ENCODE measurements around the gene TMEM175. TPM values are rescaled to one million over a fixed set of nuclear protein-coding genes. Genes with fewer than 3 reads are reported as not detected.
A peak's percentile ranks its signal among the peaks of the same experiment; 100 is the strongest.

The TMEM175 gene
- 18.3 TPM for total RNA-seq

DNA sequence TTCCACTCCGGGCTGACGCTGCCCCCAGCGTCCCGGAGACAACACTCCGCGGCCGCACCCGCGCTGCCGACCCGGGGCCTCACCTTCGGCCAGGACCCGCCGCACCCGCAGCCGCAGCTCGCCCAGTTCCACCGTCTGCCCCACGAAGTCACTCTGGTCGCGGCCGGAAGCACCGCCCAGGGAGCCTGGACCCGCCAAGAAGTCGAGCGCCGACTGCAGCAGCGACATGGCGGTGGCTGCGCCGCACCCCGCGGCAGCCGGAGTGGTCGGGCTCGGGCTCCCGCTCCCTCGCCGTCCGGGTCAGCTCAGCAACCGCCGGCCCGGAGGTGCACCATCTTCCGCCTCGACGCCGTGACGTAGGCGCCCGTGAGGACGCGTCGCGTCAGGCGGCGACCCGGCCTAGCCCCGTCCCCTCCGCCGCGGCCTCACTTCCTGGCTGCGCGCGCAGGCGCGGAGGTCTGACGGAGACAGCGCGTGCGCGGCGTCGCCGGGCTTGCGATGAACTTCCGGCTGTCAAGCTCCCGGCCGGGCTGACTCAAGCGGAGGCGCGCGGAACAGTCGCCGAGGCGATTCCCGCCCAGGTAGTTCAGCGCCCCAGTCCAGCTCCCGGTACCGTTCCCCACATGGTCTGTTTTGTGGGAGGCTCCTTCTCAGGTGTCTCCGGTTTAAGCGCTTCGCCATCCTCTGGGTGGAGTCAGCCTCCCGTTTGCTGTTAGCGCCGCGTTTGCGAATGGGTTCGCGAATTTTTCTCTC, at the start of gene TMEM175, which contains the start of gene GAK:
TSS of gene TMEM175 (plus strand) at position 501 of the 753 bp plus-strand sequence. CDS start 15,280 bp downstream, outside the sequence.
TSS of gene GAK (minus strand) at position 357 of the 753 bp plus-strand sequence. CDS start at position 228, 129 bp downstream.
- Histone ChIP-seq H3K9ac (ENCODE audit: low read depth in 1 of 3, low read length in 3 of 3) (peak within 1 kb of the TSS; percentile 98 to 99 (median 99)), H3K4me3 (ENCODE audit: low read length in 3 of 3) (peak within 1 kb of the TSS; percentile 98 to 99 (median 99)), H3K36me3 (ENCODE audit: control insufficient read depth in 3 of 3, insufficient read depth in 3 of 3, low read length in 3 of 3) (no peaks in the 10 kb centered on the region), H3K9me3 (ENCODE audit: control insufficient read depth in 3 of 3, low read length in 3 of 3) (no peaks in the 10 kb centered on the region), H3K4me1 (ENCODE audit: control insufficient read depth in 3 of 3, insufficient read depth in 3 of 3, low read length in 3 of 3) (peaks cover 27 to 36% (median 28%) of the 10 kb centered on the region in 3 donors), H3K27me3 (ENCODE audit: control insufficient read depth in 3 of 3, insufficient read depth in 3 of 3, low read length in 3 of 3) (no peaks in the 10 kb centered on the region), H3K27ac (ENCODE audit: low read depth, low read length) (peak within 1 kb of the TSS; percentile 94)

DNA sequence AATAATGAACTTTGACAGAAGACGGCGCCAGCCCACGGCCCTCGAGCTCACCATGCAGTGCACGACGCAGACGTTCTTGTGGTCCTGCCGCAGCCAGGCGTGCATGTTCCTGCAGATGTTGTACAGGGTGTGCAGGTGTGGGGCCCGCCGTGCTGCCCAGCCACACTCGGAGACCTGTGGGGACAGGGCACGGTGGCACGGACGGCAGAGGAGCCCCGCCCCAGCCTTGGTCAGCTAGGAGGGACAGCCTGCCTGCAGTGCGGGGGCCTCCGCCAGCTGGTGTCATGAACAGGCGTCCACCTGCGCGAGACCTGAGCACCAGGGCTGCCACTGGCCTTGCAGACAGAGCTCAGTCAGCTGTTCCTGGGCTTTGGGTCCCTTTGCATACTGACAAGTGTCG, 49.6 kb upstream of the TMEM175 start:
- Histone ChIP-seq H3K4me3 (ENCODE audit: low read length in 3 of 3) (no peak overlapping the region), H3K36me3 (ENCODE audit: control insufficient read depth in 3 of 3, insufficient read depth in 3 of 3, low read length in 3 of 3) (peaks cover 63 to 74% (median 69%) of the 10 kb centered on the region in 3 donors), H3K27me3 (ENCODE audit: control insufficient read depth in 3 of 3, insufficient read depth in 3 of 3, low read length in 3 of 3) (no peaks in the 10 kb centered on the region), H3K4me1 (ENCODE audit: control insufficient read depth in 3 of 3, insufficient read depth in 3 of 3, low read length in 3 of 3) (peaks cover 0 to 2% (median 0%) of the 10 kb centered on the region in 3 donors), H3K27ac (ENCODE audit: low read depth, low read length) (no peak overlapping the region), H3K9me3 (ENCODE audit: control insufficient read depth in 3 of 3, low read length in 3 of 3) (no peaks in the 10 kb centered on the region), H3K9ac (ENCODE audit: low read depth in 1 of 3, low read length in 3 of 3) (no peak overlapping the region)

- no peaks in the 10 kb centered on the region for H3K9me3 ChIP-seq (ENCODE audit: control insufficient read depth in 3 of 3, low read length in 3 of 3)
- H3K9ac ChIP-seq (ENCODE audit: low read depth in 1 of 3, low read length in 3 of 3) = no peak overlapping the region
- peaks cover 63 to 80% (median 73%) of the 10 kb centered on the region in 3 donors for H3K36me3 ChIP-seq (ENCODE audit: control insufficient read depth in 3 of 3, insufficient read depth in 3 of 3, low read length in 3 of 3)
- H3K27ac ChIP-seq (ENCODE audit: low read depth, low read length) = no peak overlapping the region
- no peaks in the 10 kb centered on the region for H3K27me3 ChIP-seq (ENCODE audit: control insufficient read depth in 3 of 3, insufficient read depth in 3 of 3, low read length in 3 of 3)
- H3K4me1 ChIP-seq (ENCODE audit: control insufficient read depth in 3 of 3, insufficient read depth in 3 of 3, low read length in 3 of 3) = peaks cover 0 to 2% (median 0%) of the 10 kb centered on the region in 3 donors
- no peak overlapping the region for H3K4me3 ChIP-seq (ENCODE audit: low read length in 3 of 3)
Observed at GRCh38 chr4:883377-884095, 48.7 kb upstream of the TMEM175 start.

DNA sequence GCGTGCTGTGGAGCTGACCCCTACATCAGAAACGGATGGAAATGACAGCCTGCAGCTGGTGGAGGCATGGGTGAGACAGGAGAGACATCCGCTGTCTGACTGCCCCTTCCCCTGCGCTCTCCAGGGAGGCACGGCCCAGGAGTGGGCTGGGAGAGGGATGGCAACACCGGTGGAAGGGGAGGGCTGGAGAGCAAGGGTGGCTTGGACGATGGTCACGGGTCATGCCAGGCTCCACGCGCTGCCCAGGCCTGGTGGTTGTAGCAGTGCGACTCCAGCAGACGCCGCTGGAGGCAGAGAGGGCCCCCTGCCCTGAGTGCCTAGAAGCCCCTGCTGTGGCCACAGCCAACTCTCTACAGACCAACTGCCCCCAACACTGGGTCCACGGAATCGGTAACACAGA, 48.0 kb upstream of the TMEM175 start:
- H3K9me3 ChIP-seq (ENCODE audit: control insufficient read depth in 3 of 3, low read length in 3 of 3) = no peaks in the 10 kb centered on the region
- H3K27ac ChIP-seq (ENCODE audit: low read depth, low read length) = no peak overlapping the region
- peaks cover 0 to 2% (median 0%) of the 10 kb centered on the region in 3 donors for H3K4me1 ChIP-seq (ENCODE audit: control insufficient read depth in 3 of 3, insufficient read depth in 3 of 3, low read length in 3 of 3)
- no peak overlapping the region for H3K4me3 ChIP-seq (ENCODE audit: low read length in 3 of 3)
- no peaks in the 10 kb centered on the region for H3K27me3 ChIP-seq (ENCODE audit: control insufficient read depth in 3 of 3, insufficient read depth in 3 of 3, low read length in 3 of 3)
- peaks cover 64 to 75% (median 67%) of the 10 kb centered on the region in 3 donors for H3K36me3 ChIP-seq (ENCODE audit: control insufficient read depth in 3 of 3, insufficient read depth in 3 of 3, low read length in 3 of 3)
- no peak overlapping the region for H3K9ac ChIP-seq (ENCODE audit: low read depth in 1 of 3, low read length in 3 of 3)

- Histone ChIP-seq H3K27ac (ENCODE audit: low read depth, low read length) (no peak overlapping the region), H3K36me3 (ENCODE audit: control insufficient read depth in 3 of 3, insufficient read depth in 3 of 3, low read length in 3 of 3) (peaks cover 62 to 74% (median 66%) of the 10 kb centered on the region in 3 donors), H3K4me3 (ENCODE audit: low read length in 3 of 3) (no peak overlapping the region), H3K4me1 (ENCODE audit: control insufficient read depth in 3 of 3, insufficient read depth in 3 of 3, low read length in 3 of 3) (peaks cover 0 to 2% (median 0%) of the 10 kb centered on the region in 3 donors), H3K9ac (ENCODE audit: low read depth in 1 of 3, low read length in 3 of 3) (no peak overlapping the region), H3K27me3 (ENCODE audit: control insufficient read depth in 3 of 3, insufficient read depth in 3 of 3, low read length in 3 of 3) (no peaks in the 10 kb centered on the region), H3K9me3 (ENCODE audit: control insufficient read depth in 3 of 3, low read length in 3 of 3) (no peaks in the 10 kb centered on the region)
Observed at GRCh38 chr4:884896-885295, 47.4 kb upstream of the TMEM175 start.

GRCh38 chr4:885353-885752, 46.9 kb upstream of the TMEM175 start:
- H3K9me3 ChIP-seq (ENCODE audit: control insufficient read depth in 3 of 3, low read length in 3 of 3) = no peaks in the 10 kb centered on the region
- no peaks in the 10 kb centered on the region for H3K27me3 ChIP-seq (ENCODE audit: control insufficient read depth in 3 of 3, insufficient read depth in 3 of 3, low read length in 3 of 3)
- peaks cover 0 to 2% (median 0%) of the 10 kb centered on the region in 3 donors for H3K4me1 ChIP-seq (ENCODE audit: control insufficient read depth in 3 of 3, insufficient read depth in 3 of 3, low read length in 3 of 3)
- H3K9ac ChIP-seq (ENCODE audit: low read depth in 1 of 3, low read length in 3 of 3) = no peak overlapping the region
- H3K36me3 ChIP-seq (ENCODE audit: control insufficient read depth in 3 of 3, insufficient read depth in 3 of 3, low read length in 3 of 3) = peaks cover 62 to 74% (median 63%) of the 10 kb centered on the region in 3 donors
- no peak overlapping the region for H3K27ac ChIP-seq (ENCODE audit: low read depth, low read length)
- no peak overlapping the region for H3K4me3 ChIP-seq (ENCODE audit: low read length in 3 of 3)

DNA sequence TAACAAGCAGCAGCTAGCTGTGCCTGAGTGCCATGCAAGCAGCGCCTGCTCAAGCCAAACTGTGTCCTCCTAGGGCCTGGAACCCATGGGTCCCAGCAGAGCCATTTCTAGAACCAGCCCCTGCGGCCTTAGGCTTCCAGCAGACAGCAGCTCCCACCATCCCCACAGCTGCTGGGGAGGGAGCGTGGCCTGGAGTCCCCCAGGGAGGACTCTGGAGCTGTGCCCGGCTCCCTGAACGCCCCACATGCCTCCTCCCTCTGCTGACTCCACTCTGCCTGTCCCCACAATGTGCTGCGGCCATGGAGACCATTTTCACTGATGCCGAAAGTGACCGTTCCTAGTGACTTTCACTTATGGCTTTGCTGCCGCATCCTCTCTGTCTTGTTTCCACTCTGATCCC, 46.0 kb upstream of the TMEM175 start:
- Histone ChIP-seq H3K9me3 (ENCODE audit: control insufficient read depth in 3 of 3, low read length in 3 of 3) (no peaks in the 10 kb centered on the region), H3K4me3 (ENCODE audit: low read length in 3 of 3) (no peak overlapping the region), H3K36me3 (ENCODE audit: control insufficient read depth in 3 of 3, insufficient read depth in 3 of 3, low read length in 3 of 3) (peaks cover 56 to 72% (median 61%) of the 10 kb centered on the region in 3 donors), H3K4me1 (ENCODE audit: control insufficient read depth in 3 of 3, insufficient read depth in 3 of 3, low read length in 3 of 3) (peaks cover 0 to 2% (median 0%) of the 10 kb centered on the region in 3 donors), H3K27ac (ENCODE audit: low read depth, low read length) (no peak overlapping the region), H3K9ac (ENCODE audit: low read depth in 1 of 3, low read length in 3 of 3) (no peak overlapping the region), H3K27me3 (ENCODE audit: control insufficient read depth in 3 of 3, insufficient read depth in 3 of 3, low read length in 3 of 3) (no peaks in the 10 kb centered on the region)

- Histone ChIP-seq H3K36me3 (ENCODE audit: control insufficient read depth in 3 of 3, insufficient read depth in 3 of 3, low read length in 3 of 3) (peaks cover 47 to 62% (median 56%) of the 10 kb centered on the region in 3 donors), H3K4me1 (ENCODE audit: control insufficient read depth in 3 of 3, insufficient read depth in 3 of 3, low read length in 3 of 3) (peaks cover 0 to 2% (median 0%) of the 10 kb centered on the region in 3 donors), H3K9ac (ENCODE audit: low read depth in 1 of 3, low read length in 3 of 3) (no peak overlapping the region), H3K27me3 (ENCODE audit: control insufficient read depth in 3 of 3, insufficient read depth in 3 of 3, low read length in 3 of 3) (no peaks in the 10 kb centered on the region), H3K9me3 (ENCODE audit: control insufficient read depth in 3 of 3, low read length in 3 of 3) (no peaks in the 10 kb centered on the region), H3K27ac (ENCODE audit: low read depth, low read length) (no peak overlapping the region), H3K4me3 (ENCODE audit: low read length in 3 of 3) (no peak overlapping the region)
Observed at GRCh38 chr4:887034-887763, 45.1 kb upstream of the TMEM175 start.

GRCh38 chr4:888029-888428, 44.2 kb upstream of the TMEM175 start:
- Histone ChIP-seq H3K27me3 (ENCODE audit: control insufficient read depth in 3 of 3, insufficient read depth in 3 of 3, low read length in 3 of 3) (no peaks in the 10 kb centered on the region), H3K27ac (ENCODE audit: low read depth, low read length) (no peak overlapping the region), H3K9ac (ENCODE audit: low read depth in 1 of 3, low read length in 3 of 3) (no peak overlapping the region), H3K36me3 (ENCODE audit: control insufficient read depth in 3 of 3, insufficient read depth in 3 of 3, low read length in 3 of 3) (peaks cover 45 to 60% (median 56%) of the 10 kb centered on the region in 3 donors), H3K9me3 (ENCODE audit: control insufficient read depth in 3 of 3, low read length in 3 of 3) (no peaks in the 10 kb centered on the region), H3K4me3 (ENCODE audit: low read length in 3 of 3) (no peak overlapping the region), H3K4me1 (ENCODE audit: control insufficient read depth in 3 of 3, insufficient read depth in 3 of 3, low read length in 3 of 3) (peaks cover 0 to 2% (median 0%) of the 10 kb centered on the region in 3 donors)

Data from skeletal muscle tissue (tissue), 4 donors.